GM12878 (cell line): ENCODE measurements around the gene LRRFIP2. TPM values are rescaled to one million over a fixed set of nuclear protein-coding genes. Genes with fewer than 3 reads are reported as not detected.

Experiments
- ATAC-seq: fragments of 200-7000 bp; cut with Tn5 transposase; 3 replicates; pipeline ENCODE4 v1.9.1; 2020; ENCODE audit warnings: mild to moderate bottlenecking, moderate library complexity
- BruUV-seq: library from RNA; stranded (reverse); fragments of 400-500 nt; replicated peaks from 2 replicates; lab custom pipeline; 2021; lab: Mats Ljungman, UMichigan
- CTCF ChIA-PET: fragments of 300-600 bp; sonication (Branson Sonifier 250); formaldehyde crosslinking; extraction: SDS; loops from one replicate; lab custom pipeline; 2021; ENCODE audit warnings: inconsistent platforms; lab: Yijun Ruan, JAX
- POLR2A ChIA-PET: fragments of 350-600 bp; formaldehyde crosslinking; extraction: SDS; loops from one replicate; lab custom pipeline; 2021; ENCODE audit warnings: inconsistent platforms; lab: Charles Lee
- RAD21 ChIA-PET: fragments of 300-600 bp; sonication (Branson Sonifier 250); formaldehyde crosslinking; loops from one replicate; lab custom pipeline; 2023; ENCODE audit warnings: antibody characterized with exemption; ENCODE audit not compliant: unreplicated experiment; lab: Charles Lee
- SMC1A ChIA-PET: fragments of 300-600 bp; sonication (Branson Sonifier 250); formaldehyde crosslinking; loops from one replicate; lab custom pipeline; 2023; ENCODE audit not compliant: unreplicated experiment, uncharacterized antibody; lab: Charles Lee
- DNase-seq: peaks from one replicate; pipeline ENCODE4 v3.0.0-alpha.2; 2011; ENCODE audit warnings: low read depth, low spot score
- FAIRE-seq: peaks from 3 replicates; lab custom pipeline; 2011; peaks lifted over from hg19 to GRCh38; lab: Jason Lieb, UNC
- H2AFZ ChIP-seq: 2 replicates; pipeline ENCODE4 v1.6.0; 2011; ENCODE audit warnings: low read depth, low read length, control low read depth; ENCODE audit not compliant: control insufficient read depth
- H3K27ac ChIP-seq: 2 replicates; pipeline ENCODE4 v1.5.1; 2011; ENCODE audit warnings: control low read depth; ENCODE audit not compliant: control insufficient read depth, insufficient read depth
- H3K27me3 ChIP-seq, 2 experiments: replicated peaks in 1 of 2; 2 replicates each; pipeline versions ENCODE4 v1.6.0 to v1.6.1; 2011; ENCODE audit warnings: low read length in 1 of 2; ENCODE audit not compliant: control insufficient read depth in 2 of 2, insufficient read depth in 2 of 2
- H3K36me3 ChIP-seq, 2 experiments: 2 replicates each; pipeline ENCODE4 v1.5.1; 2011; ENCODE audit warnings: low read length in 1 of 2; ENCODE audit not compliant: control insufficient read depth in 2 of 2, insufficient read depth in 2 of 2
- H3K4me1 ChIP-seq: 2 replicates; pipeline ENCODE4 v1.6.1; 2011; ENCODE audit warnings: mild to moderate bottlenecking, low read length, moderate library complexity, mixed read lengths; ENCODE audit not compliant: control insufficient read depth, insufficient read depth
- H3K4me2 ChIP-seq: 2 replicates; pipeline ENCODE4 v1.6.0; 2011; ENCODE audit warnings: control low read depth; ENCODE audit not compliant: control insufficient read depth, insufficient read depth
- H3K4me3 ChIP-seq: fragments of 200-600 bp; sonication (generic); 2 replicates; pipeline ENCODE4 v1.5.1; 2016
- H3K79me2 ChIP-seq: 2 replicates; pipeline ENCODE4 v1.6.0; 2011; ENCODE audit warnings: low read length; ENCODE audit not compliant: control insufficient read depth, insufficient read depth
- H3K9ac ChIP-seq: 2 replicates; pipeline ENCODE4 v1.8.0; 2011; ENCODE audit warnings: low read length, control low read depth, mixed read lengths; ENCODE audit not compliant: control insufficient read depth, insufficient read depth
- H3K9me3 ChIP-seq: replicated peaks from 3 replicates; pipeline ENCODE4 v1.5.1; 2011; ENCODE audit warnings: mild to moderate bottlenecking, low read length; ENCODE audit not compliant: control insufficient read depth, insufficient read depth
- H4K20me1 ChIP-seq: 2 replicates; pipeline ENCODE4 v1.6.0; 2011; ENCODE audit not compliant: control insufficient read depth, insufficient read depth
- BMI1 ChIP-seq: fragments of 450-650 bp; IDR thresholded peaks from 2 replicates; pipeline ENCODE4 v1.6.1; 2016; ENCODE audit warnings: mild to moderate bottlenecking, moderate library complexity, borderline replicate concordance
- CREB1 ChIP-seq: IDR thresholded peaks from 2 replicates; pipeline ENCODE4 v1.6.1; 2012; ENCODE audit warnings: low read depth, mild to moderate bottlenecking, inconsistent platforms
- KDM1A ChIP-seq: fragments of 200-600 bp; sonication (generic); IDR thresholded peaks from 2 replicates; pipeline ENCODE4 v1.6.1; 2016; ENCODE audit warnings: borderline replicate concordance
- NR2F1 ChIP-seq: fragments of 450-650 bp; conservative IDR thresholded peaks from 2 replicates; pipeline ENCODE4 v1.6.1; 2017; ENCODE audit warnings: mild to moderate bottlenecking
- PAX8 ChIP-seq: fragments of 450-650 bp; IDR thresholded peaks from 2 replicates; pipeline ENCODE4 v1.6.1; 2017; ENCODE audit warnings: mild to moderate bottlenecking, moderate library complexity
- RELB ChIP-seq: fragments of 450-650 bp; IDR thresholded peaks from 2 replicates; pipeline ENCODE4 v1.6.1; 2017; ENCODE audit warnings: low read depth, mild to moderate bottlenecking, moderate library complexity
- ZNF24 ChIP-seq: fragments of 450-650 bp; IDR thresholded peaks from 2 replicates; pipeline ENCODE4 v1.6.1; 2017; ENCODE audit warnings: antibody characterized with exemption, mild to moderate bottlenecking
- WGBS: methylation state at CpG from one replicate; pipeline ENCODE4 v1.1.6; 2016; ENCODE audit warnings: low lambda C conversion rate; ENCODE audit not compliant: insufficient replicate concordance, insufficient coverage; ENCODE audit errors: missing lambda C conversion rate; 5-methylcytosine and 5-hydroxymethylcytosine counted together
- in situ Hi-C: fragments of 300-500 bp; cut with MboI; formaldehyde crosslinking; loops from 9 replicates; pipeline ENCODE4 v1.14.3; 2018; ENCODE audit warnings: mixed read lengths
- intact Hi-C: fragments of 100-400 bp; cut with micrococcal nuclease; formaldehyde crosslinking; loops from one replicate; pipeline ENCODE4 v1.14.2; 2022; ENCODE audit not compliant: unreplicated experiment
- polyA plus RNA-seq, 11 experiments: library from polyadenylated mRNA; depleted of rRNA in 4 of 11; unstranded in 6 of 11; stranded (reverse) in 5 of 11; fragments of >200 nt; fragmentation: Nextera tagmentation in 4 of 11; fragmentation: Illumina TruSeq in 1 of 11; extraction: Ambion mirVana in 4 of 11; extraction: Trizol in 1 of 11; gene quantifications; 1 replicate in 1 of 11; 2 replicates in 10 of 11; pipeline versions ENCODE4 v1.2.1 to v1.2.3, GENCODE V29; 2011 to 2016; ENCODE audit warnings: inconsistent platforms in 2 of 11, missing spikeins in 2 of 11, low read depth in 1 of 11
- total RNA-seq, 4 experiments: library from RNA; depleted of rRNA in 3 of 4; stranded (reverse); fragments of >200 nt in 3 of 4; fragmentation: Illumina TruSeq in 1 of 4; extraction: Trizol in 1 of 4; gene quantifications; 2 replicates each; pipeline versions ENCODE4 v1.2.1 to v1.2.3, GENCODE V29; 2013 to 2021
- TF ChIP-seq, protein P1 (sequence below): fragments of 450-650 bp; IDR thresholded peaks from 2 replicates; pipeline ENCODE4 v1.6.1; 2018; ENCODE audit warnings: mild to moderate bottlenecking, low read depth, moderate library complexity; ENCODE audit not compliant: partially characterized antibody
- TF ChIP-seq, protein P2 (sequence below): fragments of 150-350 bp; IDR thresholded peaks from 2 replicates; pipeline ENCODE4 v1.6.1; 2016; ENCODE audit warnings: low read depth, low read length

The LRRFIP2 gene
- total and polyA plus RNA-seq, 10 of the 15 experiments (the other 5 are each of a cell fraction or from before 2014, with no cell fraction given): 9.7 to 46.9 (median 38.1) TPM

GRCh38 chr3:37028329-37028728 lies 146.1 kb downstream of the LRRFIP2 start:
- TF ChIP-seq PAX8: no peak
- peaks cover 3 to 39% of the 10 kb centered on the region in 2 experiments for H3K36me3 ChIP-seq
- no peaks in the 10 kb centered on the region for H3K27me3 ChIP-seq
- CTCF ChIA-PET: interaction anchor here (1.9 kb wide), 1 partner anchor 8 kb away, joined by 4 read pairs; no protein-coding TSS in a partner anchor
- H3K4me2 ChIP-seq: no peak overlapping the region
- SMC1A ChIA-PET: interaction anchor here (0.8 to 1.5 kb wide), 5 partner anchors 9 to 193 kb away, joined by 3 to 5 read pairs (median 3); no protein-coding TSS in a partner anchor
- no peak overlapping the region for H3K27ac ChIP-seq
- intact Hi-C loops: no loop called here
- H3K79me2 ChIP-seq: no peaks in the 10 kb centered on the region
- H3K9me3 ChIP-seq: no peaks in the 10 kb centered on the region
- no peak overlapping the region for H2AFZ ChIP-seq
- BruUV-seq: no TSS peak
- no peak for ATAC-seq
- RAD21 ChIA-PET: no interaction called here
- peaks cover 4% of the 10 kb centered on the region; the same call in 1 of the 2 replicates for H3K4me1 ChIP-seq
- no peak for DNase-seq
- H3K9ac ChIP-seq: no peak overlapping the region
- in situ Hi-C loops: no loop called here
- POLR2A ChIA-PET: interaction anchor here (0.6 to 0.7 kb wide), 2 partner anchors 32 to 43 kb away, joined by 4 to 6 read pairs; no protein-coding TSS in a partner anchor
- H3K4me3 ChIP-seq: no peak overlapping the region
- FAIRE-seq: no peak
- WGBS: 92% methylated on average over 1 of the region's 1 CpG
- peaks cover 2% of the 10 kb centered on the region; the same call in 1 of the 2 replicates for H4K20me1 ChIP-seq

GRCh38 chr3:37026851-37027250 lies 147.5 kb downstream of the LRRFIP2 start:
- Histone ChIP-seq H3K9me3 (no peaks in the 10 kb centered on the region), H2AFZ (no peak overlapping the region), H3K27ac (no peak overlapping the region), H3K9ac (no peak overlapping the region), H4K20me1 (peaks cover 2% of the 10 kb centered on the region; the same call in 1 of the 2 replicates), H3K4me1 (peaks cover 4% of the 10 kb centered on the region; the same call in 1 of the 2 replicates), H3K36me3 (peaks cover 5 to 32% of the 10 kb centered on the region in 2 experiments), H3K79me2 (no peaks in the 10 kb centered on the region), H3K27me3 (no peaks in the 10 kb centered on the region), H3K4me3 (no peak overlapping the region), H3K4me2 (no peak overlapping the region)
- ATAC-seq (no peak), FAIRE-seq (no peak), DNase-seq (no peak)
- ChIA-PET RAD21 (no interaction called here), CTCF (no interaction called here), POLR2A (interaction anchor here (1.4 kb wide), 1 partner anchor 33 kb away, joined by 6 read pairs; the partner anchor contains the start of genes EPM2AIP1 and MLH1), SMC1A (interaction anchor here (1.0 kb wide), 1 partner anchor 8 kb away, joined by 4 read pairs; no protein-coding TSS in a partner anchor)
- in situ Hi-C loops: no loop called here
- intact Hi-C loops: no loop called here
- WGBS: 97% methylated on average over 5 of the region's 5 CpGs
- no TSS peak for BruUV-seq
- TF ChIP-seq CREB1 (no peak), BMI1 (no peak), RELB (no peak), NR2F1 (no peak), KDM1A (no peak), ZNF24 (no peak)
- TF ChIP-seq, protein P1, sequence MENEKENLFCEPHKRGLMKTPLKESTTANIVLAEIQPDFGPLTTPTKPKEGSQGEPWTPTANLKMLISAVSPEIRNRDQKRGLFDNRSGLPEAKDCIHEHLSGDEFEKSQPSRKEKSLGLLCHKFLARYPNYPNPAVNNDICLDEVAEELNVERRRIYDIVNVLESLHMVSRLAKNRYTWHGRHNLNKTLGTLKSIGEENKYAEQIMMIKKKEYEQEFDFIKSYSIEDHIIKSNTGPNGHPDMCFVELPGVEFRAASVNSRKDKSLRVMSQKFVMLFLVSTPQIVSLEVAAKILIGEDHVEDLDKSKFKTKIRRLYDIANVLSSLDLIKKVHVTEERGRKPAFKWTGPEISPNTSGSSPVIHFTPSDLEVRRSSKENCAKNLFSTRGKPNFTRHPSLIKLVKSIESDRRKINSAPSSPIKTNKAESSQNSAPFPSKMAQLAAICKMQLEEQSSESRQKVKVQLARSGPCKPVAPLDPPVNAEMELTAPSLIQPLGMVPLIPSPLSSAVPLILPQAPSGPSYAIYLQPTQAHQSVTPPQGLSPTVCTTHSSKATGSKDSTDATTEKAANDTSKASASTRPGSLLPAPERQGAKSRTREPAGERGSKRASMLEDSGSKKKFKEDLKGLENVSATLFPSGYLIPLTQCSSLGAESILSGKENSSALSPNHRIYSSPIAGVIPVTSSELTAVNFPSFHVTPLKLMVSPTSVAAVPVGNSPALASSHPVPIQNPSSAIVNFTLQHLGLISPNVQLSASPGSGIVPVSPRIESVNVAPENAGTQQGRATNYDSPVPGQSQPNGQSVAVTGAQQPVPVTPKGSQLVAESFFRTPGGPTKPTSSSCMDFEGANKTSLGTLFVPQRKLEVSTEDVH: no peak
- TF ChIP-seq, protein P2, sequence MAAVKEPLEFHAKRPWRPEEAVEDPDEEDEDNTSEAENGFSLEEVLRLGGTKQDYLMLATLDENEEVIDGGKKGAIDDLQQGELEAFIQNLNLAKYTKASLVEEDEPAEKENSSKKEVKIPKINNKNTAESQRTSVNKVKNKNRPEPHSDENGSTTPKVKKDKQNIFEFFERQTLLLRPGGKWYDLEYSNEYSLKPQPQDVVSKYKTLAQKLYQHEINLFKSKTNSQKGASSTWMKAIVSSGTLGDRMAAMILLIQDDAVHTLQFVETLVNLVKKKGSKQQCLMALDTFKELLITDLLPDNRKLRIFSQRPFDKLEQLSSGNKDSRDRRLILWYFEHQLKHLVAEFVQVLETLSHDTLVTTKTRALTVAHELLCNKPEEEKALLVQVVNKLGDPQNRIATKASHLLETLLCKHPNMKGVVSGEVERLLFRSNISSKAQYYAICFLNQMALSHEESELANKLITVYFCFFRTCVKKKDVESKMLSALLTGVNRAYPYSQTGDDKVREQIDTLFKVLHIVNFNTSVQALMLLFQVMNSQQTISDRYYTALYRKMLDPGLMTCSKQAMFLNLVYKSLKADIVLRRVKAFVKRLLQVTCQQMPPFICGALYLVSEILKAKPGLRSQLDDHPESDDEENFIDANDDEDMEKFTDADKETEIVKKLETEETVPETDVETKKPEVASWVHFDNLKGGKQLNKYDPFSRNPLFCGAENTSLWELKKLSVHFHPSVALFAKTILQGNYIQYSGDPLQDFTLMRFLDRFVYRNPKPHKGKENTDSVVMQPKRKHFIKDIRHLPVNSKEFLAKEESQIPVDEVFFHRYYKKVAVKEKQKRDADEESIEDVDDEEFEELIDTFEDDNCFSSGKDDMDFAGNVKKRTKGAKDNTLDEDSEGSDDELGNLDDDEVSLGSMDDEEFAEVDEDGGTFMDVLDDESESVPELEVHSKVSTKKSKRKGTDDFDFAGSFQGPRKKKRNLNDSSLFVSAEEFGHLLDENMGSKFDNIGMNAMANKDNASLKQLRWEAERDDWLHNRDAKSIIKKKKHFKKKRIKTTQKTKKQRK: no peak
